ENCODE results near the gene CWC22.

DNA sequence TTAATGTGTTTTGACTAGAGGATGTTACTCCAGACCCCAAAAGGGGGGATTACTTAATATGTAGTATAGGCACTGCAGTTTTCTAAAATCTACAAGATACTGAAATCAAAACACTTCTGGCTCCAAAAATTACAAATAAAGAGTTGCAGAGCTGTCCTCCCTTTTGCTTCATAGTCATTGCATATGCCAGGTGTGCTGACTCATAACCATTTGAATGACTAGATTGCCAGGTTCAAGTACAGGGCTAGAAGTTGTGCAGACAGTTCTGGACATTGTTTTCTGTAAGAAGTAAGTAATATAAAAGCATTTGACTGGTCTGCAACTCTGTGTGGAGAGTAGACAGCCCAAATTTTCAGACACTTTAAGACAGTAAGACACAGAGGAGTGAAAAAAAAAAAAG lies 6.7 kb downstream of the CWC22 start:
- no peak for TF ChIP-seq POLR2AphosphoS5 (IDR thresholded peaks at IDR 0.05)
- TF ChIP-seq POLR2A (IDR thresholded peaks at IDR 0.05), result no peak
- TF ChIP-seq, protein P1, sequence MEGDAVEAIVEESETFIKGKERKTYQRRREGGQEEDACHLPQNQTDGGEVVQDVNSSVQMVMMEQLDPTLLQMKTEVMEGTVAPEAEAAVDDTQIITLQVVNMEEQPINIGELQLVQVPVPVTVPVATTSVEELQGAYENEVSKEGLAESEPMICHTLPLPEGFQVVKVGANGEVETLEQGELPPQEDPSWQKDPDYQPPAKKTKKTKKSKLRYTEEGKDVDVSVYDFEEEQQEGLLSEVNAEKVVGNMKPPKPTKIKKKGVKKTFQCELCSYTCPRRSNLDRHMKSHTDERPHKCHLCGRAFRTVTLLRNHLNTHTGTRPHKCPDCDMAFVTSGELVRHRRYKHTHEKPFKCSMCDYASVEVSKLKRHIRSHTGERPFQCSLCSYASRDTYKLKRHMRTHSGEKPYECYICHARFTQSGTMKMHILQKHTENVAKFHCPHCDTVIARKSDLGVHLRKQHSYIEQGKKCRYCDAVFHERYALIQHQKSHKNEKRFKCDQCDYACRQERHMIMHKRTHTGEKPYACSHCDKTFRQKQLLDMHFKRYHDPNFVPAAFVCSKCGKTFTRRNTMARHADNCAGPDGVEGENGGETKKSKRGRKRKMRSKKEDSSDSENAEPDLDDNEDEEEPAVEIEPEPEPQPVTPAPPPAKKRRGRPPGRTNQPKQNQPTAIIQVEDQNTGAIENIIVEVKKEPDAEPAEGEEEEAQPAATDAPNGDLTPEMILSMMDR (IDR thresholded peaks at IDR 0.05), result no peak

Measured in transverse colon (tissue), 4 donors.